NOMO-1 treated with dmso at 0.1 percent for 144 hours (cell line): Measurements from ENCODE around the gene FAM114A2.

Experiments
- DNase-seq: peaks from one replicate; lab custom pipeline; 2025; ENCODE audit not compliant: unreplicated experiment; lab: John Stamatoyannopoulos, UW

FAM114A2 gene

GRCh38 chr5:153952057-153952456, 86.7 kb downstream of the FAM114A2 start:
- no peak for DNase-seq

DNA sequence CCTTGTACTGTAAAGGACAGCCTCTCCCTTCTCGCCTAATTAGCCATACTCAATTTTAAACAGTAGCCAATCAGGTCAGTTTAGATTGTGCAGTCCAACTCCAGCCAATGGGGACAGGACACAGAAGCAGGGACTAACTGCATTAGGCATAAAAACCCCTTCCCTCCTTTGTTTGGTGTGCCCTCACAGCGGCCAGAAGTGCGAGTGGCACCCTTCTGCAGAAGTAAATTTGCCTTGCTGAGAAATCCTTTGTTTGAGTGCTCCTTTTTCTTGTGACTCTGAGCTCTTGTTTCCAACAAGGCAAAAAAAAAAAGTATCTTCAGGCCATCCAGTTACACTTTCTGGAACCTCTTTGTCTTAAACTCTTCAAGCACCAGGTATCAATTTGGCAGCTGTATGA, 97.4 kb downstream of the FAM114A2 start:
- no peak for DNase-seq
